ENCODE measurements around the gene ECHS1. TPM values are rescaled to one million over a fixed set of nuclear protein-coding genes. Genes with fewer than 3 reads are reported as not detected.

The ECHS1 gene
- 137 to 152 TPM (median 142 TPM) in 5 replicates for total RNA-seq (2022; extraction: Qiagen RNA extraction; ENCODE audit: low read depth)

DNA sequence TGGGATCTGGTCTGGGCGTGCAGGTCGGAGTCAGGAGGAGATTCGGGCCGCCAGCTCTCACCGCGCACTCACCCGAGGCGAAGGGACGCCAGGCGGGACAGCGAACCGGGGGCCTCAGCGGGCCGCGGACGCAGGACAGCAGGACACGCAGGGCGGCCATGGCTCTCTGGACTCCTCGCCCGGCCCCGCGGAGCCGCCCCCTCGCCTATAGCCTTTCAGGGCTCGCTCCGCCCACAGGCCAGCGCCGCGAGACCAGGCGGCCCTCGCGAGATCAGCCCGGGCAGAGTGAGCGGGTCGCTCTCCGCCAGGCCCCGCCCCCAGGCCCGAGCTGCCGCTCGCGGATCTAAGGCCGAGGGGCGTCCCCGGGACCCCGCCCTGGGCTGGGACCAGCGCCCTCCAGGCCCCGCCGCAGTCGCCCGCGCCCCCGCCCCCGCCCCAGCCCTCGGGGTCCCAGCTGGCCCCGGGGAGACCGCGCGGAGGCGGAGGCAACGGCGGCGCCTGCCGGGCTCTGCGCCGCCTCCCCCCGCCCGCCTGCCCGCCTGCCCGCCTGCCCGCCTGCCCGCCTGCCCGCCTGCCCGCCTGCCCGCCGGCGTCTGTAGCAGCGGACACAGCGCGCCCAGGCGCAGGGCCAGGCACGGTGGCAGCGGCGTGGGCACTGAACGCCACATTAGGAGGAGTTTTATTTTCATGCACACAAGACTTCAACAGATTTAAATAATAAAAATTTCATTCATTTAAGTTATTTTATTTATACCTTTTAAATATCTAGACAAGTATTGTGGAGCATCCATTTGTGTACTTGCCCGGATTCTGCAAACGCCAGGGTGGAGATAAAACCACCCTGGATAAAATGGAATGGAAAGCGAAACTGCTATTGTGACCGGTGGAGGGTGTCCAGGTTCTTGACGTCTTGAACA lies at the start of gene ECHS1:
ECHS1 (minus strand) TSS at position 181 of the 917 bp plus-strand sequence; CDS start at position 160, 21 bp downstream.

DNA sequence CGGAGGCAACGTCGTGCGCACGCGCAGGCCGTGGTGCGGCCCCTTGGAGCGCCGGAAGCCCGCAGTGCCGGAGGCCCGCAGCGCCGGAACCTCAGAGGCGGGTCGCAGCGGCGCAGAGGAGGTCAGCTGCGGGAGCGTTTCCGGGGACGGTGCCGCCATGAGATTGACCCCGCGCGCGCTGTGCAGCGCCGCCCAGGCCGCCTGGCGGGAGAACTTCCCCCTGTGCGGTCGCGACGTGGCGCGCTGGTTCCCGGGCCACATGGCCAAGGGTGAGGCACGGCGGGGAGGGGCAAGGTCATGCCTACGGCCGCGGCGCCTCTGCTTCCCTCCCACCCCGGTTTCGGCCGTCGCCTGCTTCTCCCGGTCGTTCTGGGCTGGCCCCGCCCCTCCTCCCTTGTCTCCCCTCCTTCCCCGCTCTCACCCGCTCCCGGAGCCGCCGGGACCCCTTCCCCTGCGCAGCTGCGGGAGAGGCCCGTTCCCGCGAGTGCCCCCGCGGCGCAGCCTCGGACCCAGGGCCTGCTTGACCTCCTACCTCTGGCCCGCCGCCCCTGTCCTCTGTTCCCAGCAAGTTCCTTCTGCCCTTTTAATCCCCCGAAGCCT lies 21.0 kb upstream of the ECHS1 start, which contains the start of gene MTG1:
MTG1 (plus strand) TSS at position 94 of the 600 bp plus-strand sequence; CDS start at position 158, 64 bp downstream.

DNA sequence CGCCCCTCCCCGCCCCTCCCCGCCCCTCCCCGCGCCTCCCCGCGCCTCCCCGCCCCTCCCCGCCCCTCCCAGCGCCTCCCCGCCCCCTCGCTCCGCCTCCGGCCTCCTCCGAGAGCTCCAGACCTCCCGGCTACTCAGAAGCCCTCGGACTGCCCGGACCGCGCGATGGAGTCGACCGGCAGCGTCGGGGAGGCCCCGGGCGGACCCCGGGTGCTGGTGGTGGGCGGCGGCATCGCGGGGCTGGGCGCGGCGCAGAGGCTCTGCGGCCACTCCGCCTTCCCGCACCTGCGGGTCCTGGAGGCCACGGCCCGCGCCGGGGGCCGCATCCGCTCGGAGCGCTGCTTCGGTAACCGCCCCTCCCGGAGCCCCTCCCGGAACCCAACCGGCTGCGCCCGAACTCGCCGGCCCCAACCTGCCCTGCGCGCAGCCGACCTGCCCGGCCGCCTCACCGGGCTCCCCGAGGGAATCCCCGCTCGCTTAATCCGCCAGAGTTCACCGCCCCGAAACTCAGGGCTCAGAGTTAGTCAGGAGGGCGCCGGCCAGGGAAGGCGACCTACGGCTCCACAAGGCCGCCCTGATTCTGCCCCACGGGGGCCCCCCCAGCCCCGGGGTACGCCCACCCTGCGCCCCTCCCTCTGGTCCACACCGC lies 6.1 kb upstream of the ECHS1 start, which contains the start of gene PAOX:
PAOX (plus strand) TSS at position 111 of the 649 bp plus-strand sequence; CDS start at position 166, 55 bp downstream.

DNA sequence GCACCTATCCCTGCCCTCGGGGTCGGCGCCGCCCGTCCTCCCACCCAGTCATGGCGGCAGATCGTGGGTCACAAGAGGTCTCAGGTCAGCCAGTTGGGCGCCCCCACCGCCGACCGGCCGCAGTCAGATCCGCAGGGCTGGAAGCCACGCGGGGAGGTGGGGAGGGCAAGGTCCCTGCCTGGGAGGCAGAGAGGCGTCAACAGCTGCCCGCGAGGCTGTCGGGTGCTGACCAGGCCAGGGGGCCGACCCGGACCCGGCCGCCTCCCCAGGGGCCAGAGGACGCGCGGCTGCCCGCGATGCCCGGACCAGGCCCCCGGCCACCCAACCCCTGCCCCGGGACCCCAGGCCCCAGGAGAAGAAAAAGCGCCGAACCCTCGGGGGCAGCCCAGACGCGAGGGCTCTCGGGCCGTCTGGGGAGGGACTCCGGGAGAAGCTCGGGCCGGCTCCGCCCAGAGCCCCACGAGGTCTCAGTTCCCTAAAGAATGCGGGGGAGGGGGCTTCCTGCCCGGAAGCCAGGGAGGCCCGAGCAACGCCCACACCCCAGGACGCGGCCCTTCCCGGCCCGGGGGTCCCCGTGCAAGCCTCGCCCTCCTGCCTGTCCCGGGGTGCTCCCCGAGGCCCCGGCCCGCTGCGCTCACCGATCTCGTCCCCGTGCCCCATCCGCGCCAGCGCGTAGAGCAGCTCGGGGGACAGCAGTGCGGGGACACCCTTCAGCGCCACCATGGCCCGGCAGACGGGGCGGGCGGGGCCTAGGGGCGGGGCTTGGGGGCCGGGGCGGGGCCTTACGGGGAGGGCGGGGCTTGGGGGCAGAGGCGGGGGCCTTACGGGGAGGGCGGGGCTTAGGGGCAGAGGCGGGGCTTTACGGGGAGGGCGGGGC lies 15.6 kb downstream of the ECHS1 start, which contains the start of gene FUOM:
FUOM (minus strand) TSS at position 735 of the 877 bp plus-strand sequence; CDS start at position 723, 12 bp downstream.

DNA sequence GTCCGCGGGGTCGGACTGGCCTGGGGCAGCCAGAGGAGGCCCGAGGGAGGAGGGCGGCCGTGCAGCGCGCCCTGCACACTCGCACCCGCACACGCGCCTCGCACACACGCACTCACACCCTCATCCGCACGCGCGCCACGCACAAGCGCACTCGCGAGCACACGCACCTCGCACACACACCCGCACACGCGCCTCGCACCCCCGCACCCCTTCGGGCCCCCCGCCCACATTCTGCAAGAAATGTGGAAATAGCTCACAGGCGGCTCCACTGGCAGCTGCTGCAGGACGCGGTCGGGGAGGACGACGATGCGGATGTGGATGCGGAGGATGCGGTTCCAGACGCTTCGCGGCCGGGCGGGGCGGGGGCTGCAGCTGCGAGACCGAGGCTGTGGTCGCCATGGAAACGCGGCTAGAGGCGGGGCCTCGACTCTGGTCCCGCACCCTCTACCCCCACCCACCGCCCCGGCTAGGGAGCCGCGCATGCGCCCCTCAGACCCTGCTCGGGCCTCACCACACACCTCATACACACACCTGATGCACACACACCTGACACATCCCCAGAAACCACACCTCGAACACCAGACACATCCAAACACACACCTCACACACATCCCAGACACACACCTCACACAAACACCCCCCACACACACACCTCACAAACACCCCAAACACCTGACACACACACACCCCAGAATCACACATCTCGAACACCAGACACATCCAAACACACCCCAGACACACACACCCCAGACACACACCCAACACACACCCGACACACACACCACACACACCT lies 36.4 kb downstream of the ECHS1 start, which contains the start of gene CALY:
CALY (minus strand) TSS at position 320 of the 793 bp plus-strand sequence. CDS start 7,907 bp downstream, outside the sequence.

Other genes starting within 250 kb of the ECHS1 start
- gene KNDC1, start 213.1 kb downstream of the ECHS1 start, total RNA-seq (2022; extraction: Qiagen RNA extraction; ENCODE audit: low read depth) = 1.3 to 3.2 TPM (median 1.7 TPM) in 5 replicates
- gene UTF1, start 143.1 kb downstream of the ECHS1 start, total RNA-seq (2022; extraction: Qiagen RNA extraction; ENCODE audit: low read depth) = 0.07 TPM in 1 of 5 replicates, not detected in the others
- 0.03 TPM in 1 of 5 replicates, not detected in the others for gene VENTX, start 135.5 kb downstream of the ECHS1 start, total RNA-seq (2022; extraction: Qiagen RNA extraction; ENCODE audit: low read depth)
- 2.7 to 4.8 TPM (median 3.7 TPM) in 5 replicates for gene ADAM8, start 96.5 kb downstream of the ECHS1 start, total RNA-seq (2022; extraction: Qiagen RNA extraction; ENCODE audit: low read depth)
- gene TUBGCP2, start 64.5 kb downstream of the ECHS1 start, total RNA-seq (2022; extraction: Qiagen RNA extraction; ENCODE audit: low read depth) = 37.3 to 49.9 TPM (median 43.0 TPM) in 5 replicates
- 59.7 to 77.8 TPM (median 69.4 TPM) in 5 replicates for gene ZNF511, start 64.4 kb downstream of the ECHS1 start, total RNA-seq (2022; extraction: Qiagen RNA extraction; ENCODE audit: low read depth)
- 0.15 to 0.66 TPM (median 0.57 TPM) in 5 replicates for gene CALY, start 36.5 kb downstream of the ECHS1 start, total RNA-seq (2022; extraction: Qiagen RNA extraction; ENCODE audit: low read depth)
- 0.18 to 0.23 TPM in 2 of 5 replicates, not detected in the others for gene PRAP1, start 26.0 kb downstream of the ECHS1 start, total RNA-seq (2022; extraction: Qiagen RNA extraction; ENCODE audit: low read depth)
- 11.4 to 16.0 TPM (median 13.1 TPM) in 5 replicates for gene FUOM, start 15.3 kb downstream of the ECHS1 start, total RNA-seq (2022; extraction: Qiagen RNA extraction; ENCODE audit: low read depth)
- 1.8 to 2.4 TPM (median 2.0 TPM) in 5 replicates for gene PAOX, start 5.9 kb upstream of the ECHS1 start, total RNA-seq (2022; extraction: Qiagen RNA extraction; ENCODE audit: low read depth)
- gene MTG1, start 20.8 kb upstream of the ECHS1 start, total RNA-seq (2022; extraction: Qiagen RNA extraction; ENCODE audit: low read depth) = 41.5 to 58.5 TPM (median 50.2 TPM) in 5 replicates
- 0.13 to 0.38 TPM (median 0.21 TPM) in 5 replicates for gene SPRN, start 51.3 kb upstream of the ECHS1 start, total RNA-seq (2022; extraction: Qiagen RNA extraction; ENCODE audit: low read depth)
- gene SCART1, start 80.6 kb upstream of the ECHS1 start, total RNA-seq (2022; extraction: Qiagen RNA extraction; ENCODE audit: low read depth) = 0.18 to 0.44 TPM (median 0.19 TPM) in 5 replicates
- 0.19 to 0.30 TPM (median 0.28 TPM) in 5 replicates for gene CYP2E1, start 154.0 kb upstream of the ECHS1 start, total RNA-seq (2022; extraction: Qiagen RNA extraction; ENCODE audit: low read depth)
- not detected in 5 replicates for gene SYCE1, start 192.2 kb upstream of the ECHS1 start, total RNA-seq (2022; extraction: Qiagen RNA extraction; ENCODE audit: low read depth)

Data from A549 treated with DMSO at 1 μM for 4 hours (cell line).